GM21423 (cell line): ENCODE measurements around the gene MAN1C1.

ENCODE experiments used
- ATAC-seq: cut with Tn5 transposase; IDR thresholded peaks from one replicate; pipeline ENCODE4 v1.9.1; 2021; ENCODE audit warnings: mild to moderate bottlenecking, moderate library complexity; ENCODE audit not compliant: unreplicated experiment

Gene MAN1C1

GRCh38 chr1:25755475-25756125, 139.0 kb downstream of the MAN1C1 start:
- ATAC-seq: no peak

GRCh38 chr1:25756215-25756614, 139.6 kb downstream of the MAN1C1 start:
- no peak for ATAC-seq

- no peak for ATAC-seq
Observed at GRCh38 chr1:25757151-25757845, 140.7 kb downstream of the MAN1C1 start.

GRCh38 chr1:25757846-25758185, 141.2 kb downstream of the MAN1C1 start:
- ATAC-seq: no peak

GRCh38 chr1:25758466-25759070, 142.0 kb downstream of the MAN1C1 start:
- ATAC-seq: no peak

GRCh38 chr1:25760122-25760719, 143.6 kb downstream of the MAN1C1 start:
- no peak for ATAC-seq

- ATAC-seq: no peak
Observed at GRCh38 chr1:25760871-25761270, 144.3 kb downstream of the MAN1C1 start.

- ATAC-seq: no peak
Observed at GRCh38 chr1:25763493-25763892, 146.9 kb downstream of the MAN1C1 start.

- no peak for ATAC-seq
Observed at GRCh38 chr1:25765136-25765922, 148.7 kb downstream of the MAN1C1 start.

- ATAC-seq: no peak
Observed at GRCh38 chr1:25765923-25766589, 149.5 kb downstream of the MAN1C1 start.

GRCh38 chr1:25766721-25767436, 150.3 kb downstream of the MAN1C1 start:
- no peak for ATAC-seq

GRCh38 chr1:25767437-25767770, 150.8 kb downstream of the MAN1C1 start:
- ATAC-seq: no peak

GRCh38 chr1:25768999-25769398, 152.4 kb downstream of the MAN1C1 start:
- no peak for ATAC-seq

- ATAC-seq: no peak
Observed at GRCh38 chr1:25769625-25770383, 153.2 kb downstream of the MAN1C1 start.

GRCh38 chr1:25770541-25771220, 154.1 kb downstream of the MAN1C1 start:
- no peak for ATAC-seq

GRCh38 chr1:25771221-25772114, 154.9 kb downstream of the MAN1C1 start:
- no peak for ATAC-seq

- ATAC-seq: no peak
Observed at GRCh38 chr1:25772164-25772563, 155.6 kb downstream of the MAN1C1 start.
